Spinal cord (tissue), 10 donors: ENCODE results near the gene FHAD1. TPM values are rescaled to one million over a fixed set of nuclear protein-coding genes. Genes with fewer than 3 reads are reported as not detected.
A peak's percentile ranks its signal among the peaks of the same experiment; 100 is the strongest.

Experiments
- DNase-seq, 6 donors: peaks; one replicate each; pipeline versions ENCODE4 v3.0.0 to v3.0.0-alpha.2; 2013 to 2015; ENCODE audit warnings: low spot score in 6 of 6, low read depth in 4 of 6
- H3K27ac ChIP-seq: one replicate; pipeline ENCODE4 v1.5.1; 2013; ENCODE audit warnings: low read depth, low read length, control low read depth
- H3K27me3 ChIP-seq: one replicate; pipeline ENCODE4 v1.6.1; 2013; ENCODE audit warnings: low read length; ENCODE audit not compliant: control insufficient read depth, insufficient read depth
- H3K36me3 ChIP-seq: one replicate; pipeline ENCODE4 v1.6.1; 2013; ENCODE audit warnings: low read length; ENCODE audit not compliant: control insufficient read depth, insufficient read depth
- H3K4me1 ChIP-seq: one replicate; pipeline ENCODE4 v1.6.1; 2013; ENCODE audit warnings: low read length; ENCODE audit not compliant: control insufficient read depth, insufficient read depth
- H3K4me3 ChIP-seq: one replicate; pipeline ENCODE4 v1.5.1; 2013; ENCODE audit warnings: low read depth, low read length, control low read depth
- H3K9me3 ChIP-seq: one replicate; pipeline ENCODE4 v1.6.1; 2013; ENCODE audit warnings: low read length; ENCODE audit not compliant: control insufficient read depth, insufficient read depth
- WGBS: methylation state at CpG from one replicate; pipeline ENCODE4 v1.1.5; 2013; ENCODE audit warnings: missing lambda C conversion rate; ENCODE audit not compliant: insufficient coverage; 5-methylcytosine and 5-hydroxymethylcytosine counted together
- polyA plus RNA-seq, 2 donors: library from polyadenylated mRNA; unstranded; fragments of 120-200 nt; gene quantifications; one replicate each; pipeline ENCODE4 v1.2.1, GENCODE V29; 2013; ENCODE audit not compliant: insufficient read length in 2 of 2
- total RNA-seq, 2 donors: library from RNA; depleted of rRNA in 1 of 2; stranded (reverse); fragments of 120-200 nt in 1 of 2; fragments of >200 nt in 1 of 2; gene quantifications; one replicate each; pipeline versions ENCODE4 v1.2.3 to v1.2.4, GENCODE V29; 2013 to 2014
- donor health status: healthy.

Gene FHAD1
- total and polyA plus RNA-seq, 4 donors, result 3.1 to 9.9 (median 7.7) TPM

- no peak overlapping the region for H3K4me3 ChIP-seq
- H3K36me3 ChIP-seq, result peaks cover 7% of the 10 kb centered on the region
- 88% methylated on average over 7 of the region's 9 CpGs for WGBS
- H3K4me1 ChIP-seq, result peaks cover 35% of the 10 kb centered on the region
- no peaks in the 10 kb centered on the region for H3K9me3 ChIP-seq
- no peak overlapping the region for H3K27ac ChIP-seq
- no peak for DNase-seq
- no peaks in the 10 kb centered on the region for H3K27me3 ChIP-seq
Observed at GRCh38 chr1:15348648-15349047, 101.6 kb downstream of the FHAD1 start.

- Histone ChIP-seq H3K9me3 (no peaks in the 10 kb centered on the region), H3K36me3 (peaks cover 7% of the 10 kb centered on the region), H3K27ac (no peak overlapping the region), H3K27me3 (no peaks in the 10 kb centered on the region), H3K4me3 (no peak overlapping the region), H3K4me1 (peaks cover 33% of the 10 kb centered on the region)
- 96% methylated on average over 6 of the region's 6 CpGs for WGBS
- DNase-seq, result no peak
Observed at GRCh38 chr1:15349133-15349532, 102.1 kb downstream of the FHAD1 start.

- H3K36me3 ChIP-seq, result peaks cover 7% of the 10 kb centered on the region
- WGBS, result 88% methylated on average over 10 of the region's 10 CpGs
- no peaks in the 10 kb centered on the region for H3K27me3 ChIP-seq
- no peak for DNase-seq
- no peaks in the 10 kb centered on the region for H3K9me3 ChIP-seq
- no peak overlapping the region for H3K4me3 ChIP-seq
- peaks cover 29% of the 10 kb centered on the region for H3K4me1 ChIP-seq
- no peak overlapping the region for H3K27ac ChIP-seq
Observed at GRCh38 chr1:15350151-15350550, 103.1 kb downstream of the FHAD1 start.

GRCh38 chr1:15350551-15351200 is 103.7 kb downstream of the FHAD1 start:
- no peaks in the 10 kb centered on the region for H3K27me3 ChIP-seq
- H3K9me3 ChIP-seq, result no peaks in the 10 kb centered on the region
- H3K36me3 ChIP-seq, result peaks cover 7% of the 10 kb centered on the region
- peaks cover 24% of the 10 kb centered on the region for H3K4me1 ChIP-seq
- no peak for DNase-seq
- no peak overlapping the region for H3K27ac ChIP-seq
- 75% methylated on average over 4 of the region's 4 CpGs for WGBS
- no peak overlapping the region for H3K4me3 ChIP-seq

- no peaks in the 10 kb centered on the region for H3K27me3 ChIP-seq
- H3K4me3 ChIP-seq, result no peak overlapping the region
- no peaks in the 10 kb centered on the region for H3K9me3 ChIP-seq
- 50% methylated on average over 2 of the region's 4 CpGs for WGBS
- H3K36me3 ChIP-seq, result peaks cover 7% of the 10 kb centered on the region
- no peak for DNase-seq
- peaks cover 19% of the 10 kb centered on the region for H3K4me1 ChIP-seq
- H3K27ac ChIP-seq, result no peak overlapping the region
Observed at GRCh38 chr1:15351310-15351709, 104.3 kb downstream of the FHAD1 start.

- Histone ChIP-seq H3K9me3 (no peaks in the 10 kb centered on the region), H3K4me1 (peaks cover 11% of the 10 kb centered on the region), H3K36me3 (peaks cover 7% of the 10 kb centered on the region), H3K4me3 (no peak overlapping the region), H3K27me3 (no peaks in the 10 kb centered on the region), H3K27ac (no peak overlapping the region)
- no peak for DNase-seq
- 88% methylated on average over 7 of the region's 12 CpGs for WGBS
Observed at GRCh38 chr1:15352128-15352957, 105.3 kb downstream of the FHAD1 start.

- peaks cover 4% of the 10 kb centered on the region for H3K4me1 ChIP-seq
- peaks cover 7% of the 10 kb centered on the region for H3K36me3 ChIP-seq
- no peaks in the 10 kb centered on the region for H3K9me3 ChIP-seq
- DNase-seq, result peak in 1 of 6 donors; percentile 44
- H3K27ac ChIP-seq, result no peak overlapping the region
- 40% methylated on average over 9 of the region's 11 CpGs for WGBS
- no peak overlapping the region for H3K4me3 ChIP-seq
- H3K27me3 ChIP-seq, result no peaks in the 10 kb centered on the region
Observed at GRCh38 chr1:15353839-15354579, 107.0 kb downstream of the FHAD1 start.

- peaks cover 4% of the 10 kb centered on the region for H3K4me1 ChIP-seq
- no peak overlapping the region for H3K4me3 ChIP-seq
- DNase-seq, result no peak
- H3K36me3 ChIP-seq, result peaks cover 6% of the 10 kb centered on the region
- H3K27ac ChIP-seq, result no peak overlapping the region
- no peaks in the 10 kb centered on the region for H3K27me3 ChIP-seq
- no peaks in the 10 kb centered on the region for H3K9me3 ChIP-seq
- WGBS, result 100% methylated on average over 3 of the region's 6 CpGs
Observed at GRCh38 chr1:15354580-15354965, 107.5 kb downstream of the FHAD1 start.

GRCh38 chr1:15355968-15356625 is 109.1 kb downstream of the FHAD1 start:
- H3K4me1 ChIP-seq, result peaks cover 4% of the 10 kb centered on the region
- H3K9me3 ChIP-seq, result no peaks in the 10 kb centered on the region
- DNase-seq, result no peak
- H3K27me3 ChIP-seq, result no peaks in the 10 kb centered on the region
- H3K36me3 ChIP-seq, result no peaks in the 10 kb centered on the region
- no peak overlapping the region for H3K4me3 ChIP-seq
- H3K27ac ChIP-seq, result no peak overlapping the region
- 85% methylated on average over 15 of the region's 16 CpGs for WGBS
